HG03097 (cell line): ENCODE measurements around the gene MAPK4.

Source experiments
- ATAC-seq: cut with Tn5 transposase; IDR thresholded peaks from one replicate; pipeline ENCODE4 v1.9.1; 2021; ENCODE audit not compliant: unreplicated experiment, low FRiP score

Gene MAPK4

GRCh38 chr18:50622320-50622719 lies 62.4 kb downstream of the MAPK4 start:
- no peak for ATAC-seq

GRCh38 chr18:50622865-50623393 lies 63.0 kb downstream of the MAPK4 start:
- ATAC-seq, result no peak

- no peak for ATAC-seq
Observed at GRCh38 chr18:50623694-50624352, 63.9 kb downstream of the MAPK4 start.

- ATAC-seq, result no peak
Observed at GRCh38 chr18:50624981-50625380, 65.1 kb downstream of the MAPK4 start.

GRCh38 chr18:50626317-50626716 lies 66.4 kb downstream of the MAPK4 start:
- ATAC-seq, result no peak

GRCh38 chr18:50627594-50628532 lies 68.0 kb downstream of the MAPK4 start:
- ATAC-seq, result no peak

GRCh38 chr18:50628533-50628905 lies 68.6 kb downstream of the MAPK4 start:
- ATAC-seq, result no peak

GRCh38 chr18:50629148-50629631 lies 69.3 kb downstream of the MAPK4 start:
- no peak for ATAC-seq

- ATAC-seq, result no peak
Observed at GRCh38 chr18:50630895-50631294, 71.0 kb downstream of the MAPK4 start.

- ATAC-seq, result no peak
Observed at GRCh38 chr18:50632895-50633515, 73.1 kb downstream of the MAPK4 start.

GRCh38 chr18:50633992-50634391 lies 74.1 kb downstream of the MAPK4 start:
- no peak for ATAC-seq

- no peak for ATAC-seq
Observed at GRCh38 chr18:50636366-50637057, 76.6 kb downstream of the MAPK4 start.

- ATAC-seq, result no peak
Observed at GRCh38 chr18:50638016-50638883, 78.4 kb downstream of the MAPK4 start.

- no peak for ATAC-seq
Observed at GRCh38 chr18:50638884-50639420, 79.1 kb downstream of the MAPK4 start.

- ATAC-seq, result no peak
Observed at GRCh38 chr18:50639711-50640110, 79.8 kb downstream of the MAPK4 start.

- no peak for ATAC-seq
Observed at GRCh38 chr18:50642439-50642838, 82.6 kb downstream of the MAPK4 start.

GRCh38 chr18:50644146-50644545 lies 84.3 kb downstream of the MAPK4 start:
- no peak for ATAC-seq

- no peak for ATAC-seq
Observed at GRCh38 chr18:50644807-50645206, 84.9 kb downstream of the MAPK4 start.

GRCh38 chr18:50647237-50647636 lies 87.3 kb downstream of the MAPK4 start:
- no peak for ATAC-seq
